AG09319 (cell line): Measurements from ENCODE around the gene HAT1.

Experiments
- DNase-seq: peaks from one replicate; pipeline ENCODE4 v3.0.0-alpha.2; 2010; ENCODE audit warnings: low read depth; ENCODE audit errors: extremely low read depth
- TF ChIP-seq, protein P1 (sequence below): IDR thresholded peaks from 2 replicates; pipeline ENCODE4 v1.5.1; 2011; ENCODE audit warnings: low read depth, mild to moderate bottlenecking, inconsistent platforms, low read length, moderate library complexity

Gene HAT1

GRCh38 chr2:171999161-171999560, 76.9 kb downstream of the HAT1 start:
- DNase-seq, result no peak
- TF ChIP-seq, protein P1, sequence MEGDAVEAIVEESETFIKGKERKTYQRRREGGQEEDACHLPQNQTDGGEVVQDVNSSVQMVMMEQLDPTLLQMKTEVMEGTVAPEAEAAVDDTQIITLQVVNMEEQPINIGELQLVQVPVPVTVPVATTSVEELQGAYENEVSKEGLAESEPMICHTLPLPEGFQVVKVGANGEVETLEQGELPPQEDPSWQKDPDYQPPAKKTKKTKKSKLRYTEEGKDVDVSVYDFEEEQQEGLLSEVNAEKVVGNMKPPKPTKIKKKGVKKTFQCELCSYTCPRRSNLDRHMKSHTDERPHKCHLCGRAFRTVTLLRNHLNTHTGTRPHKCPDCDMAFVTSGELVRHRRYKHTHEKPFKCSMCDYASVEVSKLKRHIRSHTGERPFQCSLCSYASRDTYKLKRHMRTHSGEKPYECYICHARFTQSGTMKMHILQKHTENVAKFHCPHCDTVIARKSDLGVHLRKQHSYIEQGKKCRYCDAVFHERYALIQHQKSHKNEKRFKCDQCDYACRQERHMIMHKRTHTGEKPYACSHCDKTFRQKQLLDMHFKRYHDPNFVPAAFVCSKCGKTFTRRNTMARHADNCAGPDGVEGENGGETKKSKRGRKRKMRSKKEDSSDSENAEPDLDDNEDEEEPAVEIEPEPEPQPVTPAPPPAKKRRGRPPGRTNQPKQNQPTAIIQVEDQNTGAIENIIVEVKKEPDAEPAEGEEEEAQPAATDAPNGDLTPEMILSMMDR, result no peak

GRCh38 chr2:171999604-172000469, 77.6 kb downstream of the HAT1 start, which contains the start of gene METAP1D:
METAP1D (plus strand) TSS chr2:171999953; CDS start chr2:171999970, 17 bp downstream.
- TF ChIP-seq, protein P1, result no peak
- peak; percentile 72 for DNase-seq

DNA sequence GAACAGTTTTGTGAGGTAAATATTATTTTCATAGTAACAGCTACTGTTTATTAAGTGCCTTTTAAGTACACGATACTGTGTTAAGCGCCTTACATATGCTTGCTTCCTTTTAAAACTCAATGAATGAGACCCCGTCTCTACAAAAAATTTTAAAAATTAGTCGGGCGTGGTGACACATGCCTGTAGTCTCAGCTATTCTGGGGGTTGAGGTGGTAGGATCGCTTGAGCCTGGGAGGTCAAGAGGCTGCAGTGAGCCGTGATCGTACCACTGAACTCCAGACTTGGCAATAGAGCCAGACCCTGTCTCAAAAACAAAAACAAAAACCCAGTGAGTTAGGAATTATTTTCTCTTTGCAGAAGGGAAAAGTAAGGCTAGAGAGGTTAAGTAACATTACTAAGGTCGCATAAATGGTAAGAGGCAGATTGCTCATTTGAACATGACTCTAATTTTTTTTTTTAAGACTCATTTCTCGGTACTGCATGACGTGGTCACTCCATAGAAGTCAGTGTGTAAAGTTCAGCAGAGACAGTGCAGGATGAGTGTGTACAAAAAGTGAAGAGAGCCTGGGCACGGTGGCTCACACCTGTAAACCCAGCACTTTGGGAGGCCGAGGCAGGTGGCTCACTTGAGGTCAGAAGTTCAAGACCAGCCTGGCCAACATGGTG, 78.6 kb downstream of the HAT1 start:
- TF ChIP-seq, protein P1, result no peak
- no peak for DNase-seq

- TF ChIP-seq, protein P1, result no peak
- no peak for DNase-seq
Observed at GRCh38 chr2:172007372-172007771, 85.1 kb downstream of the HAT1 start.

DNA sequence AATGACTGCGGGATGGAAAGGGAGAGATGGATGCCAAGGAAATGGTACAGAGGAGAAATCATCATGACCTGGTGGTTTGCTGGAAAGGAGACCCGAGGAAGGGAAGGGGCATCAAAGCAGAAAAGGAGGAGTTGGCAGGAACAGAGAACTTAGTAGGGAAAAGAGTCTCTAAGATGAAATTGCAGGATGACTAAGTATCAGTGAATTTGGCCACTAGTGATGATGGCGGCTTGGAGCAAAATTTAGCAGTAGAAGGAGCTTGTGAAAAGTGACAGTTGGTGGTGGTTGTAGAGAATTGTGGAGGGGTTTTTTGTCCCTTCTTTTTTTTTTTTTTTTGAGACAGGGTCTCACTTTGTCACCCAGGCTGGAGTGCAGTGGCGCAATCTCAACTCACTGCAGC, 87.6 kb downstream of the HAT1 start:
- TF ChIP-seq, protein P1, result no peak
- DNase-seq, result no peak

GRCh38 chr2:172011812-172012575, 89.7 kb downstream of the HAT1 start:
- TF ChIP-seq, protein P1, result no peak
- no peak for DNase-seq
